Stimulated activated CD8-positive, alpha-beta memory T cell treated with anti-CD3 and anti-CD28 coated beads, Interleukin-7, amount 100 ng/mL, for 48 hours (primary cell): ENCODE data around the gene MPO.
A peak's percentile ranks its signal among the peaks of the same experiment; 100 is the strongest.

Experiments
- DNase-seq, 2 donors: peaks; one replicate each; pipeline ENCODE4 v3.0.0-alpha.2; 2020; ENCODE audit warnings: low read depth in 1 of 2; ENCODE audit errors: extremely low read depth in 1 of 2

MPO gene

GRCh38 chr17:58238147-58238634 lies 42.5 kb downstream of the MPO start, which contains the start of gene LPO:
LPO (plus strand) TSS chr17:58238584; CDS start chr17:58242980, 4,396 bp downstream.
- DNase-seq = no peak

- DNase-seq = no peak
Measured at GRCh38 chr17:58236394-58236793, 44.3 kb downstream of the MPO start.

GRCh38 chr17:58235821-58236220 lies 44.9 kb downstream of the MPO start:
- no peak for DNase-seq

GRCh38 chr17:58234512-58234911 lies 46.2 kb downstream of the MPO start:
- no peak for DNase-seq

GRCh38 chr17:58233543-58233942 lies 47.2 kb downstream of the MPO start:
- DNase-seq = no peak

GRCh38 chr17:58232707-58233156 lies 48.0 kb downstream of the MPO start:
- DNase-seq = peak in 1 of 2 donors; percentile 38

- DNase-seq = no peak
Measured at GRCh38 chr17:58231641-58232040, 49.1 kb downstream of the MPO start.

GRCh38 chr17:58229881-58230280 lies 50.9 kb downstream of the MPO start:
- no peak for DNase-seq

GRCh38 chr17:58229384-58229783 lies 51.4 kb downstream of the MPO start:
- no peak for DNase-seq

GRCh38 chr17:58228679-58229078 lies 52.1 kb downstream of the MPO start:
- no peak for DNase-seq

- no peak for DNase-seq
Measured at GRCh38 chr17:58227733-58228132, 53.0 kb downstream of the MPO start.

- no peak for DNase-seq
Measured at GRCh38 chr17:58224315-58224714, 56.4 kb downstream of the MPO start.
